IMR-90 (cell line): ENCODE results near the gene ANKRD18B. TPM values are rescaled to one million over a fixed set of nuclear protein-coding genes. Genes with fewer than 3 reads are reported as not detected.
A peak's percentile ranks its signal among the peaks of the same experiment; 100 is the strongest.
"Not testable (repeated sequence)": the region's sequence is repeated elsewhere in the genome, so short reads cannot be mapped to it uniquely, and the experiment has no call there.

Experiments used
- ATAC-seq: fragments of 200-7000 bp; cut with Tn5 transposase; 2 replicates; pipeline ENCODE4 v1.9.1; 2020; ENCODE audit warnings: low read depth, mild to moderate bottlenecking, moderate library complexity
- BruUV-seq: library from RNA; stranded (reverse); fragments of 400-500 nt; replicated peaks from 2 replicates; lab custom pipeline; 2021; lab: Mats Ljungman, UMichigan
- CTCF ChIA-PET: fragments of 300-600 bp; formaldehyde crosslinking; extraction: SDS; loops from one replicate; lab custom pipeline; 2021; ENCODE audit warnings: antibody characterized with exemption; lab: Yijun Ruan, JAX
- POLR2A ChIA-PET: fragments of 300-600 bp; sonication (Branson Sonifier 250); formaldehyde crosslinking; loops from one replicate; lab custom pipeline; 2022; ENCODE audit warnings: antibody characterized with exemption; ENCODE audit not compliant: unreplicated experiment; lab: Charles Lee
- DNase-seq: peaks from one replicate; pipeline ENCODE4 v3.0.0; 2013
- H2AFZ ChIP-seq: replicated peaks from 2 replicates; pipeline ENCODE3; 2013; ENCODE audit warnings: low read length, mild to moderate bottlenecking; ENCODE audit not compliant: poor library complexity
- H2AK5ac ChIP-seq: 2 replicates; pipeline ENCODE4 v1.6.1; 2013; ENCODE audit warnings: low read depth, low read length, inconsistent platforms
- H2AK9ac ChIP-seq: replicated peaks from 2 replicates; pipeline ENCODE3; 2013; ENCODE audit warnings: mild to moderate bottlenecking, low read depth, low read length, moderate library complexity; ENCODE audit not compliant: poor library complexity
- H2BK120ac ChIP-seq: 2 replicates; pipeline ENCODE4 v1.6.1; 2013; ENCODE audit warnings: low read depth, low read length, inconsistent platforms
- H2BK15ac ChIP-seq: 3 replicates; pipeline ENCODE4 v1.6.1; 2013; ENCODE audit warnings: low read depth, low read length, inconsistent platforms
- H2BK20ac ChIP-seq: 2 replicates; pipeline ENCODE4 v1.6.1; 2013; ENCODE audit warnings: low read depth, mild to moderate bottlenecking, inconsistent platforms, low read length, moderate library complexity
- H2BK5ac ChIP-seq: 2 replicates; pipeline ENCODE4 v1.6.1; 2013; ENCODE audit warnings: mild to moderate bottlenecking, low read depth, low read length, inconsistent platforms; ENCODE audit not compliant: poor library complexity, severe bottlenecking
- H3K14ac ChIP-seq: replicated peaks from 2 replicates; pipeline ENCODE4 v1.6.1; 2013; ENCODE audit warnings: low read depth, low read length, inconsistent platforms
- H3K18ac ChIP-seq: 2 replicates; pipeline ENCODE4 v1.6.1; 2013; ENCODE audit warnings: low read depth, low read length, control low read depth
- H3K23ac ChIP-seq: 2 replicates; pipeline ENCODE4 v1.6.1; 2013; ENCODE audit warnings: low read depth, low read length, inconsistent platforms
- H3K27ac ChIP-seq: 2 replicates; pipeline ENCODE4 v1.5.1; 2013; ENCODE audit warnings: mild to moderate bottlenecking, control low read depth, low read length; ENCODE audit not compliant: insufficient read depth
- H3K27me3 ChIP-seq: 2 replicates; pipeline ENCODE4 v1.6.1; 2013; ENCODE audit warnings: low read length; ENCODE audit not compliant: control insufficient read depth, insufficient read depth
- H3K36me3 ChIP-seq: 2 replicates; pipeline ENCODE4 v1.6.1; 2013; ENCODE audit warnings: low read length, mixed read lengths; ENCODE audit not compliant: control insufficient read depth, insufficient read depth
- H3K4ac ChIP-seq: 2 replicates; pipeline ENCODE4 v1.6.1; 2013; ENCODE audit warnings: low read depth, low read length, inconsistent platforms
- H3K4me1 ChIP-seq: 2 replicates; pipeline ENCODE4 v1.6.1; 2013; ENCODE audit warnings: low read length, mixed read lengths; ENCODE audit not compliant: control insufficient read depth, insufficient read depth
- H3K4me2 ChIP-seq: 2 replicates; pipeline ENCODE4 v1.6.1; 2013; ENCODE audit warnings: low read depth, mild to moderate bottlenecking, control low read depth, low read length, moderate library complexity
- H3K4me3 ChIP-seq: 2 replicates; pipeline ENCODE4 v1.5.1; 2013; ENCODE audit warnings: low read depth, mild to moderate bottlenecking, control low read depth, low read length, moderate library complexity; ENCODE audit not compliant: insufficient read depth
- H3K56ac ChIP-seq: 2 replicates; pipeline ENCODE4 v1.6.1; 2013; ENCODE audit warnings: low read length, inconsistent platforms; ENCODE audit not compliant: insufficient read depth; ENCODE audit errors: extremely low read depth
- H3K79me1 ChIP-seq, 2 experiments: 2 replicates each; pipeline ENCODE4 v1.6.1; 2013; ENCODE audit warnings: low read length in 2 of 2, inconsistent platforms in 1 of 2, low read depth in 1 of 2
- H3K9ac ChIP-seq: 2 replicates; pipeline ENCODE4 v1.6.1; 2013; ENCODE audit warnings: low read depth, low read length, control low read depth
- H3K9me1 ChIP-seq: 2 replicates; pipeline ENCODE4 v1.6.1; 2013; ENCODE audit warnings: low read length, inconsistent platforms; ENCODE audit not compliant: insufficient read depth
- H3K9me3 ChIP-seq: 2 replicates; pipeline ENCODE4 v1.6.1; 2013; ENCODE audit warnings: low read length; ENCODE audit not compliant: control insufficient read depth, insufficient read depth
- H4K20me1 ChIP-seq: 2 replicates; pipeline ENCODE4 v1.6.1; 2013; ENCODE audit warnings: low read length, inconsistent platforms; ENCODE audit not compliant: insufficient read depth
- H4K5ac ChIP-seq: 2 replicates; pipeline ENCODE4 v1.6.1; 2013; ENCODE audit warnings: mild to moderate bottlenecking, low read depth, low read length, control low read depth
- H4K8ac ChIP-seq, 2 experiments: 2 replicates each; pipeline ENCODE4 v1.6.1; 2013; ENCODE audit warnings: low read depth in 2 of 2, low read length in 2 of 2, control low read depth in 1 of 2, inconsistent platforms in 1 of 2
- H4K91ac ChIP-seq: 2 replicates; pipeline ENCODE4 v1.6.1; 2013; ENCODE audit warnings: low read depth, low read length, inconsistent platforms; ENCODE audit not compliant: insufficient read depth
- BHLHE40 ChIP-seq: fragments of 150-350 bp; IDR thresholded peaks from 2 replicates; pipeline ENCODE4 v1.6.1; 2016; ENCODE audit warnings: mild to moderate bottlenecking, low read depth, low read length
- CEBPB ChIP-seq: IDR thresholded peaks from 2 replicates; pipeline ENCODE4 v1.6.1; 2012; ENCODE audit warnings: low read depth, low read length, improper control_type of control experiment
- MXI1 ChIP-seq: IDR thresholded peaks from 2 replicates; pipeline ENCODE4 v1.6.1; 2012; ENCODE audit warnings: low read depth, mild to moderate bottlenecking, low read length, moderate library complexity, borderline replicate concordance
- RAD21 ChIP-seq: IDR thresholded peaks from 2 replicates; pipeline ENCODE4 v1.6.1; 2012; ENCODE audit warnings: low read length, improper control_type of control experiment
- RCOR1 ChIP-seq: IDR thresholded peaks from 2 replicates; pipeline ENCODE4 v1.6.1; 2012; ENCODE audit warnings: mild to moderate bottlenecking, low read length, improper control_type of control experiment; ENCODE audit not compliant: insufficient replicate concordance
- SMC3 ChIP-seq: fragments of 150-350 bp; IDR thresholded peaks from 2 replicates; pipeline ENCODE4 v1.6.1; 2016; ENCODE audit warnings: low read depth, mild to moderate bottlenecking, antibody characterized with exemption, low read length, moderate library complexity
- WGBS, 2 experiments: methylation state at CpG; one replicate each; pipeline versions ENCODE4 v1.1.5 to v1.1.7; 2013; ENCODE audit warnings: missing lambda C conversion rate in 2 of 2; ENCODE audit not compliant: insufficient read length in 1 of 2; ENCODE audit errors: extremely low coverage in 2 of 2; 5-methylcytosine and 5-hydroxymethylcytosine counted together
- dilution Hi-C: fragments of 300-500 bp; cut with HindIII; formaldehyde crosslinking; loops from one replicate; pipeline ENCODE4 v1.14.3; 2018; ENCODE audit warnings: low sequenced_read_pairs; ENCODE audit not compliant: unreplicated experiment
- in situ Hi-C: fragments of 300-500 bp; cut with MboI; formaldehyde crosslinking; loops from 3 replicates; pipeline ENCODE4 v1.14.3; 2019; ENCODE audit warnings: low sequenced_read_pairs, inconsistent platforms, mixed read lengths
- intact Hi-C: fragments of 100-400 bp; cut with micrococcal nuclease; formaldehyde crosslinking; loops from 2 replicates; pipeline ENCODE4 v1.10.0; 2022
- polyA plus RNA-seq, 3 experiments: library from polyadenylated mRNA; depleted of rRNA; stranded (reverse); fragments of >200 nt; gene quantifications; 2 replicates each; pipeline ENCODE4 v1.2.3, GENCODE V29; 2012; ENCODE audit warnings: low replicate concordance in 1 of 3
- total RNA-seq: library from RNA; depleted of rRNA; stranded (reverse); fragments of >200 nt; gene quantifications from 2 replicates; pipeline ENCODE4 v1.2.3, GENCODE V29; 2012

The ANKRD18B gene
- total and polyA plus RNA-seq, 2 of the 4 experiments (the other 2 are of a cell fraction): 7.1 to 13.4 TPM

- no peak for DNase-seq
- dilution Hi-C loops: no loop called here
- H3K9me1 ChIP-seq: peaks cover 3% of the 10 kb centered on the region
- H2AK9ac ChIP-seq: no peak overlapping the region
- no peak overlapping the region for H3K27ac ChIP-seq
- H4K20me1 ChIP-seq: no peaks in the 10 kb centered on the region
- no peaks in the 10 kb centered on the region; the same call in none of the 2 replicates for H3K27me3 ChIP-seq
- no peak overlapping the region for H3K18ac ChIP-seq
- no peak overlapping the region for H3K23ac ChIP-seq
- H3K4me3 ChIP-seq: no peak overlapping the region
- no peak overlapping the region for H3K4ac ChIP-seq
- H2BK15ac ChIP-seq: no peak overlapping the region; the same call in 2 of the 3 replicates
- ATAC-seq: no peak
- H2AFZ ChIP-seq: peak overlapping the region; percentile 58
- H3K56ac ChIP-seq: no peak overlapping the region
- H2AK5ac ChIP-seq: no peak overlapping the region
- no CpG with 5 or more reads among the region's 7 CpGs for WGBS, 2 experiments
- peaks cover 6% of the 10 kb centered on the region for H3K4me1 ChIP-seq
- in situ Hi-C loops: no loop called here
- no peak overlapping the region for H2BK20ac ChIP-seq
- H3K36me3 ChIP-seq: no peaks in the 10 kb centered on the region
- no peak overlapping the region for H2BK5ac ChIP-seq
- H3K14ac ChIP-seq: no peak overlapping the region
- intact Hi-C loops: no loop called here
- H3K9me3 ChIP-seq: peaks cover 2% of the 10 kb centered on the region
- no peak overlapping the region for H4K5ac ChIP-seq
- no TSS peak for BruUV-seq
- POLR2A ChIA-PET: no interaction called here
- H4K8ac ChIP-seq: no peak overlapping the region
- H3K4me2 ChIP-seq: no peak overlapping the region
- no peak overlapping the region for H2BK120ac ChIP-seq
- CTCF ChIA-PET: no interaction called here
- TF ChIP-seq CEBPB (no peak), SMC3 (no peak), RAD21 (no peak), BHLHE40 (no peak), RCOR1 (no peak), MXI1 (no peak)
- no peaks in the 10 kb centered on the region for H3K79me1 ChIP-seq
- H3K9ac ChIP-seq: no peak overlapping the region
- no peak overlapping the region for H4K91ac ChIP-seq
These were observed 90.1 kb downstream of the ANKRD18B start for GRCh38 chr9:33614001-33614687.

DNA sequence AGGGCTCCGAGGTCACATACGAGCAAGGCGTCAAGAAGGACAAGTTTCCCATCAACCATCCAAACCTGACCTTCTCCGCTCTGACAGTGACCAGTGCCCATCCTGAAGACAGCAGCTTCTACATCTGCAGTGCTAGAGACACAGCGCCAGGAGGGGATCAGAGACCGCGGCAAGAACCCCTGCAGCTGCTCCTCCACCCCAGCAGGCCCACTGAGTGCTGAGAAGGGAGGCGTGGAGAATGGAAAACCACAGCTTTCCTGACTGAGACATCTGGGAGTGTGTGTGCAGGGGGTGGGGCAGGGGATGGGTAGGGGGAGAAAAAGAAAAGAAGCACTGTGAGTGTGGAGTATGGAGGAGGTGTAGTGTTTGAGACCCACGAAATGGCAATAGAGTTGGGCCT, 94.3 kb downstream of the ANKRD18B start:
- H4K8ac ChIP-seq, H3K4me2 ChIP-seq, H3K23ac ChIP-seq, H3K79me1 ChIP-seq, BruUV-seq, H2AK9ac ChIP-seq, H4K20me1 ChIP-seq, DNase-seq, POLR2A ChIA-PET, H3K56ac ChIP-seq, dilution Hi-C loops, H3K9me3 ChIP-seq, H4K5ac ChIP-seq, H3K9ac ChIP-seq, H3K4me3 ChIP-seq, H3K27me3 ChIP-seq, H3K36me3 ChIP-seq, H3K9me1 ChIP-seq, in situ Hi-C loops, CTCF ChIA-PET, intact Hi-C loops, ATAC-seq, H2BK15ac ChIP-seq, H3K18ac ChIP-seq: not testable (repeated sequence)
- Histone ChIP-seq H4K91ac (peak overlapping the region; percentile 32; the same call in 1 of the 2 replicates), H2BK20ac (peak overlapping the region; percentile 95), H2BK120ac (peak overlapping the region; percentile 47), H2AFZ (peak overlapping the region; percentile 3), H2BK5ac (peak overlapping the region; percentile 19), H3K14ac (0 out of 2 replicates have a peak overlapping the region, but pooled peaks have one; percentile 29), H3K4ac (peak overlapping the region; percentile 58), H3K27ac (peak overlapping the region; percentile 24), H3K4me1 (peaks cover 12% of the 10 kb centered on the region), H2AK5ac (peak overlapping the region; percentile 88)
- WGBS, 2 experiments: 100% methylated on average over 1 of the region's 9 CpGs; no CpG with 5 or more reads in 1 of the 2 experiments
